CD4-positive, CD25-positive, alpha-beta regulatory T cell (primary cell): ENCODE data around the gene SEMA6B. TPM values are rescaled to one million over a fixed set of nuclear protein-coding genes. Genes with fewer than 3 reads are reported as not detected.

Experiments used
- ATAC-seq, 2 donors: fragments of 150-1000 bp; cut with Tn5 transposase; one replicate each; pipeline ENCODE4 v1.10.0; 2021; ENCODE audit warnings: low read depth in 2 of 2, moderate number of reproducible peaks in 2 of 2, moderate library complexity in 1 of 2
- DNase-seq, 3 donors: peaks; one replicate each; pipeline versions ENCODE4 v3.0.0 to v3.0.0-alpha.2; 2012 to 2022; ENCODE audit warnings: mixed read lengths in 1 of 3
- H3K27ac ChIP-seq: one replicate; pipeline ENCODE4 v1.7.0; 2013; ENCODE audit warnings: mild to moderate bottlenecking, low read length; ENCODE audit not compliant: insufficient read depth, poor library complexity, severe bottlenecking
- H3K27me3 ChIP-seq: one replicate; pipeline ENCODE4 v1.7.0; 2013; ENCODE audit warnings: low read length; ENCODE audit not compliant: control insufficient read depth, insufficient read depth
- H3K36me3 ChIP-seq: one replicate; pipeline ENCODE4 v1.7.0; 2013; ENCODE audit warnings: mild to moderate bottlenecking, low read length, moderate library complexity; ENCODE audit not compliant: control insufficient read depth, insufficient read depth
- H3K4me1 ChIP-seq: 2 replicates; pipeline ENCODE4 v1.7.0; 2013; ENCODE audit warnings: mild to moderate bottlenecking, low read length; ENCODE audit not compliant: insufficient read depth, control insufficient read depth, poor library complexity, severe bottlenecking
- H3K4me3 ChIP-seq: one replicate; pipeline ENCODE4 v1.7.0; 2013; ENCODE audit warnings: low read depth, mild to moderate bottlenecking, low read length, moderate library complexity
- H3K9me3 ChIP-seq, 2 experiments: 1 replicate in 1 of 2; 2 replicates in 1 of 2; pipeline ENCODE4 v1.7.0; 2013; ENCODE audit warnings: low read length in 2 of 2, mild to moderate bottlenecking in 1 of 2, moderate library complexity in 1 of 2; ENCODE audit not compliant: control insufficient read depth in 2 of 2
- H3K27ac Mint-ChIP-seq, 3 donors: one replicate each; pipeline ENCODE4 v1.8.0; 2020 to 2022; ENCODE audit warnings: mild to moderate bottlenecking in 3 of 3, mixed read lengths in 3 of 3, moderate library complexity in 2 of 3
- H3K27me3 Mint-ChIP-seq: one replicate; pipeline ENCODE4 v1.8.0; 2022; ENCODE audit warnings: mild to moderate bottlenecking, mixed read lengths
- H3K36me3 Mint-ChIP-seq: one replicate; pipeline ENCODE4 v1.8.0; 2020; ENCODE audit warnings: mixed read lengths
- H3K4me1 Mint-ChIP-seq, 4 donors: one replicate each; pipeline ENCODE4 v1.8.0; 2020 to 2022; ENCODE audit warnings: mixed read lengths in 4 of 4, mild to moderate bottlenecking in 1 of 4
- H3K4me3 Mint-ChIP-seq, 4 donors: one replicate each; pipeline ENCODE4 v1.8.0; 2020 to 2022; ENCODE audit warnings: mild to moderate bottlenecking in 4 of 4, mixed read lengths in 4 of 4, moderate library complexity in 3 of 4
- H3K9me3 Mint-ChIP-seq, 7 donors: one replicate each; pipeline ENCODE4 v1.8.0; 2020 to 2022; ENCODE audit warnings: mixed read lengths in 7 of 7, mild to moderate bottlenecking in 3 of 7, moderate library complexity in 2 of 7
- polyA plus RNA-seq, 4 donors: library from polyadenylated mRNA; unstranded; fragments of 300-500 nt; fragmentation: Illumina TruSeq; gene quantifications; one replicate each; pipeline ENCODE4 v1.2.3, GENCODE V29; 2021
- total RNA-seq: library from RNA; stranded (reverse); gene quantifications from one replicate; pipeline ENCODE4 v1.2.3, GENCODE V29; 2022

The SEMA6B gene
- total and polyA plus RNA-seq, 5 donors from 2014 or later: not detected

GRCh38 chr19:4539693-4540581 lies 19.5 kb downstream of the SEMA6B start, which contains the start of gene LRG1:
TSS of gene LRG1 (minus strand) at chr19:4540036. CDS start at chr19:4540013, 23 bp downstream.
- no peaks in the 10 kb centered on the region for H3K36me3 Mint-ChIP-seq
- peak; percentile 48 to 49 for ATAC-seq
- Histone ChIP-seq H3K4me1 (peaks cover 13% of the 10 kb centered on the region), H3K4me3 (peak within 1 kb of the TSS; percentile 56), H3K27me3 (no peaks in the 10 kb centered on the region), H3K36me3 (no peaks in the 10 kb centered on the region), H3K9me3 (no peaks in the 10 kb centered on the region), H3K27ac (no peak within 1 kb of the TSS)
- H3K27ac Mint-ChIP-seq: peak within 1 kb of the TSS in 1 of 3 donors; percentile 9
- peak in 1 of 3 donors; percentile 53 for DNase-seq
- H3K9me3 Mint-ChIP-seq: peaks cover 0 to 3% (median 0%) of the 10 kb centered on the region in 7 donors
- H3K4me1 Mint-ChIP-seq: peaks cover 0 to 19% (median 7%) of the 10 kb centered on the region in 4 donors
- H3K27me3 Mint-ChIP-seq: peaks cover 4% of the 10 kb centered on the region
- peak within 1 kb of the TSS; percentile 46 to 66 (median 54) for H3K4me3 Mint-ChIP-seq

GRCh38 chr19:4539169-4539692 lies 20.3 kb downstream of the SEMA6B start:
- H3K27me3 ChIP-seq: no peaks in the 10 kb centered on the region
- H3K27ac ChIP-seq: no peak overlapping the region
- ATAC-seq: no peak
- no peaks in the 10 kb centered on the region for H3K9me3 ChIP-seq
- no peak overlapping the region for H3K4me3 Mint-ChIP-seq
- no peaks in the 10 kb centered on the region for H3K36me3 Mint-ChIP-seq
- H3K27ac Mint-ChIP-seq: no peak overlapping the region
- peaks cover 0 to 19% (median 7%) of the 10 kb centered on the region in 4 donors for H3K4me1 Mint-ChIP-seq
- no peaks in the 10 kb centered on the region for H3K36me3 ChIP-seq
- DNase-seq: no peak
- H3K4me3 ChIP-seq: no peak overlapping the region
- peaks cover 13% of the 10 kb centered on the region for H3K4me1 ChIP-seq
- peaks cover 4% of the 10 kb centered on the region for H3K27me3 Mint-ChIP-seq
- peaks cover 0 to 3% (median 0%) of the 10 kb centered on the region in 7 donors for H3K9me3 Mint-ChIP-seq

- Mint-ChIP-seq H3K9me3 (peaks cover 0 to 3% (median 0%) of the 10 kb centered on the region in 7 donors), H3K27ac (no peak overlapping the region), H3K4me1 (peaks cover 0 to 19% (median 7%) of the 10 kb centered on the region in 4 donors), H3K27me3 (peaks cover 4% of the 10 kb centered on the region), H3K36me3 (no peaks in the 10 kb centered on the region), H3K4me3 (no peak overlapping the region)
- ATAC-seq (no peak), DNase-seq (no peak)
- no peaks in the 10 kb centered on the region for H3K36me3 ChIP-seq
- H3K4me3 ChIP-seq: no peak overlapping the region
- no peak overlapping the region for H3K27ac ChIP-seq
- H3K27me3 ChIP-seq: no peaks in the 10 kb centered on the region
- H3K9me3 ChIP-seq: no peaks in the 10 kb centered on the region
- H3K4me1 ChIP-seq: peaks cover 13% of the 10 kb centered on the region
These were observed 20.9 kb downstream of the SEMA6B start for GRCh38 chr19:4538601-4538954.

GRCh38 chr19:4537953-4538600 lies 21.4 kb downstream of the SEMA6B start:
- H3K36me3 ChIP-seq: no peaks in the 10 kb centered on the region
- peaks cover 4% of the 10 kb centered on the region for H3K27me3 Mint-ChIP-seq
- DNase-seq (no peak), ATAC-seq (no peak)
- no peak overlapping the region for H3K4me3 ChIP-seq
- no peaks in the 10 kb centered on the region for H3K36me3 Mint-ChIP-seq
- H3K27ac ChIP-seq: no peak overlapping the region
- no peaks in the 10 kb centered on the region for H3K27me3 ChIP-seq
- H3K27ac Mint-ChIP-seq: no peak overlapping the region
- no peak overlapping the region for H3K4me3 Mint-ChIP-seq
- peaks cover 13% of the 10 kb centered on the region for H3K4me1 ChIP-seq
- peaks cover 0 to 19% (median 7%) of the 10 kb centered on the region in 4 donors for H3K4me1 Mint-ChIP-seq
- H3K9me3 Mint-ChIP-seq: peaks cover 0 to 3% (median 0%) of the 10 kb centered on the region in 7 donors
- no peaks in the 10 kb centered on the region for H3K9me3 ChIP-seq

- H3K36me3 Mint-ChIP-seq: no peaks in the 10 kb centered on the region
- no peak for DNase-seq
- peaks cover 0 to 3% (median 0%) of the 10 kb centered on the region in 7 donors for H3K9me3 Mint-ChIP-seq
These were observed 22.7 kb downstream of the SEMA6B start for GRCh38 chr19:4536798-4537197.

GRCh38 chr19:4534836-4535658 lies 24.4 kb downstream of the SEMA6B start, which contains the start of gene PLIN5:
TSS of gene PLIN5 (minus strand) at chr19:4535224. CDS start at chr19:4534074, 1,150 bp downstream.
- H3K36me3 Mint-ChIP-seq: no peaks in the 10 kb centered on the region
- H3K9me3 Mint-ChIP-seq: peaks cover 0 to 1% (median 0%) of the 10 kb centered on the region in 7 donors
- H3K4me3 Mint-ChIP-seq: peak within 1 kb of the TSS in 1 of 4 donors; percentile 58
- peak; percentile 41 to 59 for ATAC-seq
- Histone ChIP-seq H3K9me3 (no peaks in the 10 kb centered on the region), H3K27ac (no peak within 1 kb of the TSS), H3K27me3 (no peaks in the 10 kb centered on the region), H3K36me3 (no peaks in the 10 kb centered on the region), H3K4me1 (peaks cover 11% of the 10 kb centered on the region), H3K4me3 (no peak within 1 kb of the TSS)
- peaks cover 0 to 12% (median 4%) of the 10 kb centered on the region in 4 donors for H3K4me1 Mint-ChIP-seq
- peak in 2 of 3 donors; percentile 14 to 24 for DNase-seq
- peak within 1 kb of the TSS in 1 of 3 donors; percentile 77 for H3K27ac Mint-ChIP-seq
- H3K27me3 Mint-ChIP-seq: peaks cover 4% of the 10 kb centered on the region

More at GRCh38 chr19:4536798-4537197, 22.7 kb downstream of the SEMA6B start:
- no peak overlapping the region for H3K27ac ChIP-seq
- H3K4me1 ChIP-seq: peaks cover 13% of the 10 kb centered on the region
- Mint-ChIP-seq H3K4me3 (no peak overlapping the region), H3K4me1 (peaks cover 0 to 19% (median 7%) of the 10 kb centered on the region in 4 donors), H3K27me3 (peaks cover 4% of the 10 kb centered on the region), H3K27ac (no peak overlapping the region)
- H3K27me3 ChIP-seq: no peaks in the 10 kb centered on the region
- H3K4me3 ChIP-seq: no peak overlapping the region
- H3K36me3 ChIP-seq: no peaks in the 10 kb centered on the region
- no peaks in the 10 kb centered on the region for H3K9me3 ChIP-seq
- ATAC-seq: no peak
